HL-60/S4 (cell line): ENCODE results near the gene KLF13.

ENCODE experiments used
- in situ Hi-C: fragments of 300-500 bp; cut with MboI; formaldehyde crosslinking; loops from 2 replicates; pipeline ENCODE4 v1.14.3; 2022; ENCODE audit warnings: low sequenced_read_pairs

The KLF13 gene

GRCh38 chr15:31359702-31360111 is 33.1 kb downstream of the KLF13 start:
- in situ Hi-C loops: loop anchor here (10.0 kb wide), 1 partner anchor 125 kb away; no protein-coding TSS in a partner anchor

GRCh38 chr15:31360158-31360561 is 33.5 kb downstream of the KLF13 start:
- in situ Hi-C loops: no loop called here

- in situ Hi-C loops: no loop called here
These were observed 34.5 kb downstream of the KLF13 start for GRCh38 chr15:31360843-31361763.

DNA sequence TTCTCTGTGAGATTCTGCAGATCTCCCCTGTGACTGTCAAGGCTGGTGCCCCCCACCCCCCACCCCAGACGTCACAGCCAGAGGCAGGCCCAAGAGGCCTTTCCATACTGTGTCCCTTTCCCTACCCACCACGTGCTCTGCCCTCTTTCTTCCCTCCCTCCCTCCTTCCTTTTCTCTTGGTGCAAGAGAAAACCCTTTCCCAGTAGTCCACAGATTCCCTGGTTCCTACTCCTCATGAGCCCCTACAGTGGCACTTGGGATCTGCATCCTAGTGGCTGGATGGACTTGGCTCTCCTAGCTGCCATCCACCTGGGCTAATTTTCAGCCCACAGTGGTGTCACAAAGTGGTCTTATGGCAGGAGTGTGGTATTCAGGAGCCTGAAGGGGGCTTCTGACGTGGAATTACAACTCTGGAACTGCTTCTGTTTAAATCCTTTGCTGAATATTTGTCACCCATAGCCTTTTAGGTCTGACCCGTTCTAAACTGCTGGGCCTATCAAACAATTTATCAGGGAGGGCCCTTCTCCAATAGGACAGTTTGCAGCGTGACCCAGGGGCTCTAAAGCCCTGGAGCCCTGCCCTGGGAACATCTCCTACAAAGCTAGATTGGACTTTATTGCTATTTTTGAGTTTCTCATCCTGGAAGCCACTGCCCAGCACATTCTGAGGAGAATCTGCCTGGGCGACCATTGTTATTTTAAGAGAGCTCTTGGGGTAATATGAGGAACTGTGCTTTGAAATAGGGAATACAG is 35.3 kb downstream of the KLF13 start:
- in situ Hi-C loops: no loop called here

GRCh38 chr15:31362886-31363285 is 36.3 kb downstream of the KLF13 start:
- in situ Hi-C loops: no loop called here

DNA sequence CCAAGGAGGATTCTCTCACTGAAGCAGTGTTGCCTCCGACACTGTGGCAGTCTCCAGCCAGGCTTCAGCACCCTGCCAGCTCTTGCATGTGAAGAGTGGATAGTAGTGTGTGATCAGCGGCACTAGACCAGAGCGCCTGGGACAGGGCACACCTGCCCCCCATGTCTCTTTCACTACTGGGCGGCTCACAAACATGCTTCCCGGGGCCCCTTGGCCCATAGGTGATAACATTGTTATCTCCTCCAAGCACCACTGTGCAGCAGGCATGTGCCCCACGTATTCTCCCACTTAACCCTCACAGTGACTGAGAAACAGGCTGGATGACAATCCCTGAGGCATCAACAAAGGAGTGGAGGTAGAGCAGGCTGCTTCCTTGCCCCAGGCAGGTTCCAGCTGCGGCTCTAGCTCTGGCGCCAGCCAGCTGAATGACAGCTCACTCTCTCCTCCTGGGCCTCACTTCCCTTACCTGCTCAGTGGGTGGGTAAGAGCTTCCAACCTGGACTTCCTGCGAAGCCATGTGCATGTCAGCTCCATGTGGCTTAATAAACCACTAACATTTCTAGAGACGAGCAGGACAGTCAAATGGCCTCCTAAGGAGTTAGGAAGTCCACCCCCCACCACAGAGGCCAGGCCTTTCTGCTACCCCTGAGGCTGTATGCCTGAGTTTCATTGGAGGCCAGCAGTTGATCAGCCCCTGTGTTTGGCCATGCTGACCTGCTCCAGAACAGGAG is 37.8 kb downstream of the KLF13 start:
- in situ Hi-C loops: no loop called here

- in situ Hi-C loops: no loop called here
These were observed 38.5 kb downstream of the KLF13 start for GRCh38 chr15:31365032-31365654.

DNA sequence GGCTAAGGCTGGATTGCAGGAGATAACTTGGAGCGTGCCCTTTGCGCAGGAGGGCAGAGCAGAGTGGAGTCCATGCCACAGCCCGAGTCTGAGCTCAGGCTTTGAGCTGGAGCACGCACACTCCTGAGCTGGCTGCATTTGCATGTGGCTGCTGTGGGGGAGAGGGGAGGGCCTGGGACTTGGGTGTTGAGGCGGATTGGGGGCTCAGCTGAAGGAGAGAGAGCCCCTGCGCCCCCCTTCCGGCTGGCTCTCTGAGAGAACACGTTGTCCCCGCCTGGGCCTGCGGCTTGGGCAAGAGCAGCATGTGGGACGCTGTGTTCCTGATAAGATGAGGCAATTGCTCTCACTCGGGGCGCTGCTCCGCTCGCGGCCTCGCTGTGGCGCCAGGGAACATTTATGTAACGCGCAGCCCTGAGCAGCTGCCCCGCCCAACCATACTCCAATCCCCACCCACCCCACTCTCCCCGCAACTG is 39.1 kb downstream of the KLF13 start:
- in situ Hi-C loops: no loop called here

DNA sequence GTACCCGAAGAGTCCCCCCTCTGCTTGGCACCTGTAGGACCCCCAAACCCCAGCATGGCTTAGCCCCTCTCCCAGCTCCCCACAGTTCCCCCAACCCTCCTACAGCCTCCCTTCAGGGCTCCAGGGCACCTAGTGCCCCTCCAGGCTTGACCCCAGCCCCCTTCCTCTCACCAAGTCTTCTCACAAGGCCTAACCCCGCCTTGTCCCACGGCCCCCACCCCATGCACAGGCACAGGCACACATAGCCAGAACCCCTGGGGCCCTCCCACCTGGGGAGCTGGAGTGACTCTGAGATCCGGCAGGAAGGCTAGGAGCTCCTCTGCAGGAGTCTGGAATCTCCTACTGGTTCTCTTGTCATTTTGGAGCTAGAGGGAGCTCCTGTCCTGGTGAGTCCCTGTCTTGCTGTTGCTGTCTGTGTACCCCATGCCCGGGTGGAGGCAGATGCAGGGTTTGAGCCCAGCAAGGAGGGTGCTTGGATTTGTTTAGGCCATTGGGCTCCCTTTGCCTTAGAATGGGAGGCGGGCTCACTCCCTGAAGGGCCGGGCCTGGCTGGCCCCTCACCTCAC is 39.6 kb downstream of the KLF13 start:
- in situ Hi-C loops: no loop called here

DNA sequence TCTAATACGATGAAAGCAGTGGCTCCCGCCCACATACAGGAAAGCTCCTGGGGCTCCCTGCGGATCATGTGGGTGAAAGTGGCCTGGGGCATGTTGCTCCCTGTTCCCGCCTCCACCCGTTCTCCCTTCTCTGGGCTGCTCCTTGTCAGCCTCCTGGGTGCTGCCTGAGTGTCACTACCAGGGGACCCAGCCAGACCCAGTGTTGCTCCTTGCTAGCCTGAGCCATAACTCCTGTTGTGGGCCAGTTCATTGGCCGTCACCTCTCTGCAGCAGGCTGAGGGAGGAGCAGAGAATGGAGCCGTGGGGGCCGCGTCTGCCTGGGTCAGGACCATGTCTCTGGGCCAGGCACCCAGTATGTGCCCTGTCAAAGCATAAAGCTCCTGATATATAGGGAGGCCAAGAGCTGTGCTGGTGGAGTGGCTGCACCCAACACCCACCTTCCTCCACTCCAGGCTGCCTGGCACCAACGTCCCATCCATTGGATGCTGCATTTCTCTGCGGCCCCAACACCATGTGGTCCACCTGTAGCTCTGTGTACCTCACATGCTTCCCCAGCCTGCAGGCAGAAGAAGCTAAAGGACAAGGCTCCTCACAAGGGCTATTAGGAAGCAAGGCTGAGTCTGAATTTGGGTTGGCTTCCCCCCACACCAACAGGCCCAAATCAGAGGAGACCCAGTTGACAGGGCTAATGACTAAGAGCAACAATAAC is 40.5 kb downstream of the KLF13 start:
- in situ Hi-C loops: no loop called here

DNA sequence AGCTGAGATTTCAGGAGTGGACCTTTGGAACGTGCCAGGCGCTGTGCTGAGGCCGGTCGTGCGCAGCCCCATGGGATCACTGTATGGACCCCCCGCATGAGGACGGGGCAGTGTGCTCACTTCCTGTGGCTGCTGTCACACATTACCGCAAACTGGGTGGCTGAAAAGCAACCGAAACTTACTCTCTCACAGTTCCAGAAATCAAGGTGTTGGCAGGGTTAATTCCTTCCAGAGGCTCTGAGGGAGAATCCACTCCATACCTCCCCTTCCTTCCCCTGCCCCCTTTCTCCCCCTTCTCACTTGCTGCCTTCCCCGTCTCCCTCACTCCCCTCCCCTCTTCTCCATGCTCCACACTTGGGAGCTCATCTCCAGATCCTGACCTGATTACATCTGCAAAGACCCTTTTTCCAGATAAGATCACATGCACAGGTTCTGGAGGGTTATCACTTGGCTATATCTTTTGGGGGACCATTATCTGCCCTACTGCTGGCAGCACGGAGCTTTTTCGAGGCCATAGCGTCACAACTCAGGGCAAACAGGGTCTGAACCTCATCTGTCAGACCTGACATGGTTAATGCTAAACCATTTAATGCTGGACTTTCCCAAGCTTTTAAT is 41.2 kb downstream of the KLF13 start:
- in situ Hi-C loops: no loop called here

DNA sequence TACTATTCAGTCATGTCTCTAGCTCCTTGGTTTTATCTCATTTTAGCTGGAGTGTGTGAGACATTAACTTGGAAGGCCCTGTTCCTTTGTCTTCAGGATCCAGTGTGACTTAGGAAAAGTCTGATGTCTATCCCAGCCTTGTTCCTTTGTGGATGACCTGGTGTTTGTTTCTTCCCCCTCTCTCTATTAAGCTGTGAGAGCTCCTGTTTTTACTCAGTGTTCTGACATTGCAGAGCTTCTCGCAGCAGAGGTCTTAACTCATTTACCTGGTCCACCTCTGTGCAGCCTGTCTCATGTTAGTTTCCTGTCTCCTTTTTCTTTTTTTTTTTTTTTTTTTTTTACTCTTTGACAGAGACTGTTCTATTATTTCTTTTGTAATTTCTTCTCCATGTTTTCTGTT is 43.1 kb downstream of the KLF13 start:
- in situ Hi-C loops: no loop called here

DNA sequence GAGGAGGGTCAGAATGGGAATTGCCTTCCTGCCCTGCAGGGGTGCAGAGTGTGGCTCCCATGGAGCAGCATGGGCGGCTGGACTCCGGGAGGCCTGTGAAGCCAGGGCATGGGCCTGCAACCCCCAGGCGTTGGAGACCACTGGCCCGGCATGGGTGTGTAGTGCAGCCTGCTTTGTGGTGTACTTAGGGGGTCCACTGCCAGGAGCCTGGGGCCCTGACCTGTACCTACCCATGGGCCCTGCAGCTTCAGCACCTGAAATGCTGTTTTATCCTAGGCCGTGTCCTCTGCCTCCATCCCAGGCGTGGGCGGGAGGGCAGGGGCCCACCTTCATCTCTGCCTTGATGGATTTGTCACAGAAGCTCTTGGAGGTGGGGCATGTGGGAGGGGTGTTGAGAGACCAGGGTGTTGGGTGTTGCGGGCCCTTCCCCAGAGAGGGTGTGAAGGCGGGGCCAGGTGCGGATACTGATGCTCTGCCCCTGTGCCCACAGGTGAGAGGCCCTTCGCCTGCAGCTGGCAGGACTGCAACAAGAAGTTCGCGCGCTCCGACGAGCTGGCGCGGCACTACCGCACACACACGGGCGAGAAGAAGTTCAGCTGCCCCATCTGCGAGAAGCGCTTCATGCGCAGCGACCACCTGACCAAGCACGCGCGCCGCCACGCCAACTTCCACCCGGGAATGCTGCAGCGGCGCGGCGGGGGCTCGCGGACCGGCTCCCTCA is 45.0 kb downstream of the KLF13 start:
- in situ Hi-C loops: no loop called here

- in situ Hi-C loops: no loop called here
These were observed 46.0 kb downstream of the KLF13 start for GRCh38 chr15:31372635-31373091.

DNA sequence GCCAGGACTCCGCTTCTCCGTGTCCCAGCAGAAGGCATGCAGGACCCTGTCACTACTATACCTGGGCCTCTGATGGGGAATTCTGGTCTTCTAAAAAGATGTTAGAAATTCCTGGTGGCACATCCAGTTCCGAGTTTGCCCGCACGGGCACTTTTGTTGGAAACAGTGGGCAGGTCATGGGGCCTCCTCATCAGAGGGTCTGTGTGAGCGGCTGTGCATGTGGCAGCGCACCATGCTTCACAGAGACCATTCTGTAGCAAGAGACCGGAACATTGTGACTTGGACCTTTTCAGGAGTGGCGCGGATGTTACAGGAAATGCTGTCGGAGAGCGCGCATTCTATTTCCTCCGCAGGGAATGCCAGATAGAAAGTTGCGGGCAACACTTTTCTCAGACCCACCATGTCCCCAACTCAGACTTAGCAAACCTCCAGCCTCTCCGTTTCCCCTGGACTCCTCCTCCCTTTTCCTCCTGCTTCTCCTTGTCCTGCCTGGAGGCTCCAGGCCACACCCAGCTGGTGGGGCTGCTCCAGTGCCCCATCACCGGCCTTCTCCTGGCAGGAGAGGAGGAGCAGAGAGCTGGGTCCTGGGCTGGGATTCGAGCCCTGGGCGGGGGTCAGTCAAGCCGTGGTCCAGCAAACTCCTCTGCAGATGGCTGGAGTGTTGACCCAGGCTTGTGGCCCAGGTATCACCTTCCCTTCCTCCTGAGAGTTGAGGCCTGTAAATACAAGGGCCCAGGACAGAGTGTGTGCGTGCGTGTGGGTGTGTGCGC is 46.6 kb downstream of the KLF13 start:
- in situ Hi-C loops: no loop called here

DNA sequence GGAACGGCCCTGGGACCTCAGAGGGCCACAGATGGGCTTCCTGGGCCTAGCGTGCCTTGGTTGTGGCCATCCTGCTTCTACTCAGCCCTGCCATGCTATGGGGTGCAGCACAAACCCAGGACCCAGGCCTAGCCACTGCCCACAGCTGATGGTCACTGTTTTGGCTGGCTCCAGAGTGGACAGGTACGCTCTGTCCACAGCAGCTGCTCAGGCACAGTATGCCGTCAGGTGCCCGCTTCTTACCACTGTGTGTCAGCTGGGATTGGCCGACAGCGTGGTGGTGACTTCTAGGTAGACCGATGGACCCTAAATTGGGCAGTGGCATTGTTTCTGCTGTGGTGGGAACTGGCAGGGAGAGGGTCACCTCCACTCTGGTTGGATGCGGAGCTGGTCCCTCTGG is 47.3 kb downstream of the KLF13 start:
- in situ Hi-C loops: no loop called here

DNA sequence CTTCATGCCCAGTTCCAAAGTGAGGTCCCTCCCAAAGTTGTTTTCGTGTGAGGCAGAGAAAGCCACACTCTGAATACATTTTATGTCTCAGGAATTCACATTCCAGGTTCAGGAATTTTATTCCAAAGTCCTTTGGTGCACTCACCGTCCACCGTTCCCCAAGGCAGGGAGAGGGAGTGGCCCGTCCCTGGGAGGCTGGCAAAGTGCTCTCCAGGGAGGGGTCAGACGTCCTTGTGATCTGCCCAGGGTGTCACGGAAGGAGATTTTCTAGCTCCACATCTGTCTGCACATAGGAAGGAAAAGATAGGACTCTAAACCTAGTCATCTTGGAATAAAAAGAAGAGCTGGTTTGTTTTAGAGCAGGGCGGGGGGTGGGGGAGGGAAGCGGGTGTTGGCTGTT is 47.9 kb downstream of the KLF13 start:
- in situ Hi-C loops: no loop called here

GRCh38 chr15:31374986-31375385 is 48.4 kb downstream of the KLF13 start:
- in situ Hi-C loops: no loop called here
